Heart right ventricle (tissue), 16 donors: ENCODE measurements around the gene BTBD10. TPM values are rescaled to one million over a fixed set of nuclear protein-coding genes. Genes with fewer than 3 reads are reported as not detected.
A peak's percentile ranks its signal among the peaks of the same experiment; 100 is the strongest.

Experiments
- ATAC-seq, 8 donors: fragments of 200-7000 bp; cut with Tn5 transposase; one replicate each; pipeline ENCODE4 v1.9.1; 2020; ENCODE audit warnings: mild to moderate bottlenecking in 8 of 8, moderate library complexity in 8 of 8, moderate number of reproducible peaks in 1 of 8
- DNase-seq, 2 donors: peaks; one replicate each; pipeline ENCODE4 v3.0.0-alpha.2; 2020
- H3K27ac ChIP-seq, 10 donors: fragments of 200-600 bp; sonication (generic) in 2 of 10; one replicate each; pipeline versions ENCODE4 v1.5.0 to v1.8.0; 2020 to 2022; ENCODE audit warnings: mild to moderate bottlenecking in 3 of 10
- H3K27me3 ChIP-seq, 7 donors: fragments of 200-600 bp; one replicate each; pipeline ENCODE4 v1.8.0; 2021 to 2022; ENCODE audit warnings: mild to moderate bottlenecking in 2 of 7
- H3K36me3 ChIP-seq, 9 donors: fragments of 200-600 bp; sonication (generic) in 1 of 9; one replicate each; pipeline versions ENCODE4 v1.5.0 to v1.8.0; 2020 to 2022; ENCODE audit warnings: mild to moderate bottlenecking in 2 of 9
- H3K4me1 ChIP-seq, 9 donors: fragments of 200-600 bp; sonication (generic) in 1 of 9; one replicate each; pipeline versions ENCODE4 v1.5.0 to v1.8.0; 2020 to 2022; ENCODE audit warnings: mild to moderate bottlenecking in 4 of 9
- H3K4me3 ChIP-seq, 10 donors: fragments of 200-600 bp; sonication (generic) in 2 of 10; one replicate each; pipeline versions ENCODE4 v1.5.0 to v1.8.0; 2020 to 2022; ENCODE audit warnings: mild to moderate bottlenecking in 7 of 10, moderate library complexity in 2 of 10
- H3K9me3 ChIP-seq, 11 donors: fragments of 200-600 bp in 10 of 11; sonication (generic) in 2 of 11; one replicate each; pipeline versions ENCODE4 v1.5.0 to v1.8.0; 2013 to 2022; ENCODE audit warnings: mild to moderate bottlenecking in 2 of 11, control low read depth in 1 of 11, moderate library complexity in 1 of 11
- CTCF ChIP-seq, 9 donors: fragments of 200-600 bp; sonication (generic) in 2 of 9; IDR thresholded peaks; one replicate each; pipeline versions ENCODE4 v1.5.0 to v1.8.0; 2021 to 2022; ENCODE audit warnings: antibody characterized with exemption in 9 of 9, mild to moderate bottlenecking in 5 of 9, moderate library complexity in 1 of 9
- WGBS, 2 donors: extraction: QIAGEN DNeasy Blood & Tissue Kit; methylation state at CpG; one replicate each; pipeline ENCODE4 v1.1.7; 2013; ENCODE audit warnings: inconsistent platforms in 1 of 2; 5-methylcytosine and 5-hydroxymethylcytosine counted together
- intact Hi-C, 10 donors: fragments of 100-400 bp; cut with DNase I; formaldehyde crosslinking; loops; one replicate each; pipeline versions ENCODE4 v1.11.1 to v1.14.2; 2022
- polyA plus RNA-seq, 2 donors: library from polyadenylated mRNA; stranded (reverse); fragments of 200-250 nt; gene quantifications; one replicate each; pipeline ENCODE4 v1.2.3, GENCODE V29; 2013
- total RNA-seq, 10 donors: library from RNA; stranded (reverse); fragmentation: NEBNext Ultra II Directional in 3 of 10; extraction: Animal tissue kit (Norgen Biotek cat#: 25700) in 3 of 10; gene quantifications; one replicate each; pipeline versions ENCODE4 v1.2.1 to v1.2.4, GENCODE V29; 2021 to 2023
- donor health status: Arrhythmogenic right ventricular cardiomyopathy.
- donor health status: ischemic (EF 13 %, LVEDD 7.1; RV severe dilation, severe dysfunction).
- donor health status: healthy with polysubstance abuse.
- donor health status: DM: no; HTN: yes; CAD: no.
- donor health status: DM: no; HTN: no; CAD: no.
- donor health status: ischemic (EF 25% LVEDD 6.9; RV normal size, moderate dysfunction).
- donor health status: ischemic (EF 25% LVEDD 5.7; RV mildly dilated, moderate dysfunction).
- donor health status: healthy.
- donor health status: DM: yes; HTN: yes; CAD: no.
- donor health status: Ischemic cardiomyopathy.
- donor health status: ischemic (EF 35%, LVEDD 5.7; RV mildly dilated, moderate dysfunction).
- donor health status: nonischemic (EF 11% LVEDD 7.7; RV severe dilation, severe dysfunction).
- donor health status: DM: yes; HTN: yes; CAD: no.
- donor health status: PGD.
- donor health status: ischemic (EF 29% LVEDD 5.4; RV normal size, mild dysfunction).
- donor health status: nonischemic (EF 23%, LVEDD 6.1; RV moderate dilation, normal function).

The BTBD10 gene
- total and polyA plus RNA-seq, 12 donors: 6.8 to 36.5 (median 23.2) TPM

GRCh38 chr11:13354335-13354734, 108.7 kb downstream of the BTBD10 start:
- Histone ChIP-seq H3K36me3 (peaks cover 0 to 98% (median 22%) of the 10 kb centered on the region in 9 donors), H3K4me1 (peaks cover 0 to 9% (median 0%) of the 10 kb centered on the region in 9 donors), H3K27ac (no peak overlapping the region), H3K9me3 (no peaks in the 10 kb centered on the region), H3K4me3 (no peak overlapping the region), H3K27me3 (no peaks in the 10 kb centered on the region)
- no peak for DNase-seq
- 88% methylated on average over 6 of the region's 6 CpGs for WGBS, 2 donors
- no peak for ATAC-seq
- TF ChIP-seq CTCF (IDR thresholded peaks at IDR 0.05): peak in 3 of 9 donors; percentile 6 to 18 (median 11)
- intact Hi-C loops: no loop called here

GRCh38 chr11:13352711-13353110, 110.3 kb downstream of the BTBD10 start:
- TF ChIP-seq CTCF (IDR thresholded peaks at IDR 0.05): no peak
- Histone ChIP-seq H3K4me3 (no peak overlapping the region), H3K36me3 (peaks cover 0 to 82% (median 12%) of the 10 kb centered on the region in 9 donors), H3K4me1 (peaks cover 0 to 25% (median 13%) of the 10 kb centered on the region in 9 donors), H3K27ac (no peak overlapping the region), H3K9me3 (no peaks in the 10 kb centered on the region), H3K27me3 (no peaks in the 10 kb centered on the region)
- intact Hi-C loops: no loop called here
- DNase-seq: no peak
- ATAC-seq: no peak
- 66 to 75% methylated on average over 6 of the region's 6 CpGs for WGBS, 2 donors

DNA sequence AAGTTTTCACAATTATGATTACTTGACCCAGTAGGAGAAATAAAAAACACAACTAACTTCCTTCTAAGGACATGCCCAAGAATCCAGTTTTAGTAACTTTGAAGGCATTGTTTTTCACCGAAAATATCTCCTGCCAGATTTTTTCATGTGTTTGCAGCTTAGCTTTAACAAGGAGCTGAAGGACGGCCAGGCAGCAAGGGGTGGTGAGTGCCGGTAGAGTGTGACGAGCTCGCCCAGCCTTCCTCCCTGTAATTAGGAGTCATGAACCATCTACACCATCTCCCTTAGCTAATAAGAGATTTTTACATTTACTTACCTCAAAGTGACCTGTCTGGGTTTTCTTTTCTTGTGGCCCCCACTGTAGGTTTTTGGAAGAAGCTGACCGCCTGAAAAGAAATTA, 113.4 kb downstream of the BTBD10 start:
- ATAC-seq: no peak
- intact Hi-C loops: loop anchor here in 6 of 10 donors (5.0 to 10.0 kb wide), 3 partner anchors 75 to 387 kb away; partner anchors contain the start of gene BMAL1 (in 1 of the 6)
- Histone ChIP-seq H3K4me3 (no peak overlapping the region), H3K4me1 (peaks cover 0 to 25% (median 14%) of the 10 kb centered on the region in 9 donors), H3K27me3 (no peaks in the 10 kb centered on the region), H3K27ac (no peak overlapping the region), H3K36me3 (peaks cover 0 to 55% (median 0%) of the 10 kb centered on the region in 9 donors), H3K9me3 (no peaks in the 10 kb centered on the region)
- no peak for TF ChIP-seq CTCF (IDR thresholded peaks at IDR 0.05)
- DNase-seq: no peak
- WGBS, 2 donors: 74 to 81% methylated on average over 6 of the region's 6 CpGs

DNA sequence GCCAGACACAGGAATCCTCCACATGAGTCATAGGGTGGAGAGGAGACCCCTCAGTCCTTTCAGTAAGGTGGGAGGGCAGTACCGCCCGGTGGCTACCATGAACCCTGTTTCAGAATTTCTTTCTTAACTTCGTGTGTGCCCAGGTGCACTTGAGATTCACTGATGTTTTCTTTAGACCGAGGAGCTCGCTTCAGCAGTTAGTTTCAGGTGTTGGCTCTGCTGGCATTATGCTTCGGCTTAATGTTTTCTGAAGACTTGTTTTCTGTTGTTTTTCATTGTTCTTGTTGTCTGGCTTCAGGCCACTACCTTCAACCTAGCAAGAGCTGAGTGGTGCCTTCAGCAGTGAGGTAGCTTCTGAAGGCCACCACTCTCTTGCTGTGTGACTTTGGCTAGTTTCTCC, 114.0 kb downstream of the BTBD10 start:
- Histone ChIP-seq H3K4me3 (no peak overlapping the region), H3K9me3 (no peaks in the 10 kb centered on the region), H3K27ac (no peak overlapping the region), H3K36me3 (peaks cover 0 to 51% (median 0%) of the 10 kb centered on the region in 9 donors), H3K4me1 (peaks cover 0 to 26% (median 14%) of the 10 kb centered on the region in 9 donors), H3K27me3 (no peaks in the 10 kb centered on the region)
- TF ChIP-seq CTCF (IDR thresholded peaks at IDR 0.05): no peak
- 72 to 77% methylated on average over 6 of the region's 6 CpGs for WGBS, 2 donors
- DNase-seq (no peak), ATAC-seq (no peak)
- intact Hi-C loops: loop anchor here in 6 of 10 donors (5.0 to 10.0 kb wide), 3 partner anchors 74 to 387 kb away; partner anchors contain the start of gene BMAL1 (in 1 of the 6)
